Thyroid gland (tissue), 4 donors: Measurements from ENCODE around the gene FOXJ3. TPM values are rescaled to one million over a fixed set of nuclear protein-coding genes. Genes with fewer than 3 reads are reported as not detected.

Source experiments
- DNase-seq, 2 donors: peaks; one replicate each; pipeline ENCODE4 v3.0.0-alpha.2; 2019
- H3K27ac ChIP-seq, 3 donors: fragments of 200-600 bp; sonication (generic); 1 replicate in 2 of 3; 2 replicates in 1 of 3; pipeline ENCODE4 v1.5.1; 2016 to 2019; ENCODE audit warnings: mild to moderate bottlenecking in 1 of 3, moderate library complexity in 1 of 3
- H3K27me3 ChIP-seq: fragments of 200-600 bp; sonication (generic); one replicate; pipeline ENCODE4 v1.5.1; 2019
- H3K36me3 ChIP-seq, 2 donors: fragments of 200-600 bp; sonication (generic); one replicate each; pipeline ENCODE4 v1.5.1; 2016 to 2019
- H3K4me1 ChIP-seq, 2 donors: fragments of 200-600 bp; sonication (generic); one replicate each; pipeline ENCODE4 v1.5.1; 2017 to 2019
- H3K4me3 ChIP-seq, 3 donors: fragments of 200-600 bp; sonication (generic); replicated peaks in 1 of 3; 1 replicate in 2 of 3; 2 replicates in 1 of 3; pipeline ENCODE4 v1.5.1; 2016; ENCODE audit warnings: mild to moderate bottlenecking in 1 of 3
- H3K9me3 ChIP-seq: fragments of 200-600 bp; sonication (generic); one replicate; pipeline ENCODE4 v1.5.1; 2017
- CTCF ChIP-seq, 6 experiments: fragments of 200-600 bp in 3 of 6; fragments of 450-650 bp in 3 of 6; sonication (generic) in 3 of 6; IDR thresholded peaks; one replicate each; pipeline ENCODE4 v1.5.1; 2016 to 2019; ENCODE audit warnings: antibody characterized with exemption in 6 of 6, mild to moderate bottlenecking in 2 of 6, inconsistent platforms in 1 of 6, moderate library complexity in 1 of 6
- POLR2A ChIP-seq, 2 donors: fragments of 450-650 bp; IDR thresholded peaks; one replicate each; pipeline ENCODE4 v1.6.1; 2017; ENCODE audit warnings: antibody characterized with exemption in 2 of 2, mild to moderate bottlenecking in 2 of 2, moderate library complexity in 1 of 2
- WGBS, 2 donors: methylation state at CpG; one replicate each; pipeline ENCODE4 v1.1.5; 2017; 5-methylcytosine and 5-hydroxymethylcytosine counted together
- intact Hi-C: fragments of 100-400 bp; cut with DNase I; formaldehyde crosslinking; loops from one replicate; pipeline ENCODE4 v1.15.1; 2023
- total RNA-seq, 4 donors: library from RNA; depleted of rRNA; stranded (reverse); fragments of >200 nt; gene quantifications; one replicate each; pipeline ENCODE4 v1.2.3, GENCODE V29; 2016

Gene FOXJ3
- total RNA-seq, 4 donors from 2014 or later, result 55.4 to 87.5 (median 81.0) TPM

- Histone ChIP-seq H3K4me1 (peaks cover 0 to 13% of the 10 kb centered on the region in 2 donors), H3K27me3 (no peaks in the 10 kb centered on the region), H3K9me3 (no peaks in the 10 kb centered on the region), H3K27ac (no peak overlapping the region), H3K36me3 (peaks cover 0 to 2% of the 10 kb centered on the region in 2 donors), H3K4me3 (no peak overlapping the region)
- TF ChIP-seq CTCF (IDR thresholded peaks at IDR 0.05), result no peak
- no peak for TF ChIP-seq POLR2A (IDR thresholded peaks at IDR 0.05)
- 87 to 96% methylated on average over 3 of the region's 3 CpGs for WGBS, 2 donors
- no peak for DNase-seq
- intact Hi-C loops, result no loop called here
Measured at GRCh38 chr1:42206164-42206563, 128.9 kb downstream of the FOXJ3 start.

- TF ChIP-seq POLR2A (IDR thresholded peaks at IDR 0.05) (no peak), CTCF (IDR thresholded peaks at IDR 0.05) (no peak)
- H3K36me3 ChIP-seq, result peaks cover 0 to 9% of the 10 kb centered on the region in 2 donors
- H3K4me1 ChIP-seq, result no peaks in the 10 kb centered on the region
- H3K9me3 ChIP-seq, result no peaks in the 10 kb centered on the region
- H3K27ac ChIP-seq, result no peak overlapping the region
- no peak for DNase-seq
- H3K27me3 ChIP-seq, result no peaks in the 10 kb centered on the region
- intact Hi-C loops, result no loop called here
- no peak overlapping the region for H3K4me3 ChIP-seq
Measured at GRCh38 chr1:42201986-42202385, 133.0 kb downstream of the FOXJ3 start.

- intact Hi-C loops, result no loop called here
- no peak for DNase-seq
- Histone ChIP-seq H3K27me3 (no peaks in the 10 kb centered on the region), H3K9me3 (no peaks in the 10 kb centered on the region), H3K36me3 (peaks cover 0 to 9% of the 10 kb centered on the region in 2 donors), H3K4me3 (no peak overlapping the region), H3K27ac (no peak overlapping the region), H3K4me1 (no peaks in the 10 kb centered on the region)
- TF ChIP-seq POLR2A (IDR thresholded peaks at IDR 0.05) (no peak), CTCF (IDR thresholded peaks at IDR 0.05) (no peak)
- 86 to 94% methylated on average over 5 of the region's 5 CpGs for WGBS, 2 donors
Measured at GRCh38 chr1:42198251-42198650, 136.8 kb downstream of the FOXJ3 start.

GRCh38 chr1:42195841-42196240 is 139.2 kb downstream of the FOXJ3 start:
- DNase-seq, result no peak
- Histone ChIP-seq H3K27ac (no peak overlapping the region), H3K4me1 (no peaks in the 10 kb centered on the region), H3K36me3 (peaks cover 5 to 10% of the 10 kb centered on the region in 2 donors), H3K9me3 (no peaks in the 10 kb centered on the region), H3K4me3 (no peak overlapping the region), H3K27me3 (no peaks in the 10 kb centered on the region)
- intact Hi-C loops, result no loop called here
- 96% methylated on average over 3 of the region's 3 CpGs for WGBS, 2 donors
- no peak for TF ChIP-seq POLR2A (IDR thresholded peaks at IDR 0.05)
- TF ChIP-seq CTCF (IDR thresholded peaks at IDR 0.05), result no peak

- Histone ChIP-seq H3K4me1 (no peaks in the 10 kb centered on the region), H3K4me3 (no peak overlapping the region), H3K27me3 (no peaks in the 10 kb centered on the region), H3K9me3 (no peaks in the 10 kb centered on the region), H3K36me3 (peaks cover 5 to 8% of the 10 kb centered on the region in 2 donors), H3K27ac (no peak overlapping the region)
- DNase-seq, result no peak
- intact Hi-C loops, result no loop called here
- TF ChIP-seq CTCF (IDR thresholded peaks at IDR 0.05), result no peak
- no peak for TF ChIP-seq POLR2A (IDR thresholded peaks at IDR 0.05)
- WGBS, 2 donors, result 90% methylated on average over 4 of the region's 4 CpGs
Measured at GRCh38 chr1:42192106-42192505, 142.9 kb downstream of the FOXJ3 start.
